ENCODE measurements around the gene KCNRG. TPM values are rescaled to one million over a fixed set of nuclear protein-coding genes. Genes with fewer than 3 reads are reported as not detected.

The KCNRG gene
- total and polyA plus RNA-seq, 9 of the 15 experiments (the other 6 are each of a cell fraction or from before 2014, with no cell fraction given), result 0.36 to 1.1 (median 0.53) TPM

- no peak for TF ChIP-seq CREB3 (tag; conservative IDR thresholded peaks at IDR 0.05; ENCODE audit: low read depth)
Measured at GRCh38 chr13:49996951-49997895, 18.0 kb upstream of the KCNRG start, which contains the start of gene TRIM13 (continued).

- no peak for ATAC-seq
- FAIRE-seq, result peak; percentile 55
- BruUV-seq (replicated peaks), result no TSS peak
- in situ Hi-C loops (cut with MboI) (loop anchor here (25.0 kb wide), 1 partner anchor 414 kb away; no protein-coding TSS in a partner anchor), intact Hi-C loops (cut with micrococcal nuclease) (loop anchor here (1.0 to 10.0 kb wide), 2 partner anchors 84 to 617 kb away; no protein-coding TSS in a partner anchor)
- WGBS (ENCODE audit: insufficient coverage, low coverage, missing lambda C conversion rate), result 4% methylated on average over 4 of the region's 4 CpGs
- H3K36me3 ChIP-seq (ENCODE audit: control insufficient read depth, insufficient read depth, low read length), result peaks cover 40% of the 10 kb centered on the region
- TF ChIP-seq FOXK2 (conservative IDR thresholded peaks at IDR 0.05 in 1 of 2, IDR thresholded peaks at IDR 0.05 in 1 of 2; ENCODE audit: low read depth in 2 of 2), result no peak
- no peak for TF ChIP-seq POLR2AphosphoS5 (IDR thresholded peaks at IDR 0.05; ENCODE audit: control insufficient read depth, insufficient read depth, low read depth, low read length)
- TF ChIP-seq HNRNPLL (IDR thresholded peaks at IDR 0.05; ENCODE audit: low read depth, low read length, poor library complexity, severe bottlenecking), result no peak
- TF ChIP-seq MLX (CRISPR knock-in tag; conservative IDR thresholded peaks at IDR 0.05), result no peak
- no peak for TF ChIP-seq KAT7 (CRISPR knock-in tag; IDR thresholded peaks at IDR 0.05; ENCODE audit: borderline replicate concordance)
- no peak for TF ChIP-seq RBM39 (optimal IDR thresholded peaks at IDR 0.05; ENCODE audit: low read depth, low read length)
- TF ChIP-seq TAF7 (tag; IDR thresholded peaks at IDR 0.05), result no peak
- H3K27ac ChIP-seq (ENCODE audit: extremely low read depth, low read depth, low read length), result peak overlapping the region; percentile 98; the same call in 2 of the 3 replicates
- peak overlapping the region; percentile 71 for H3K4me2 ChIP-seq (ENCODE audit: insufficient read depth, low read length)
- H3K4me1 ChIP-seq (replicated peaks in 1 of 2; ENCODE audit: control insufficient read depth in 2 of 2, insufficient read depth in 2 of 2, low read length in 2 of 2), result peaks cover 5 to 7% of the 10 kb centered on the region in 2 experiments; a peak in 4 of 5 replicates
- no peak overlapping the region for H2AFZ ChIP-seq (ENCODE audit: low read depth, low read length)
- no peaks in the 10 kb centered on the region for H3K9me1 ChIP-seq (ENCODE audit: control insufficient read depth, insufficient read depth, low read length)
- ChIA-PET CTCF (ENCODE audit: low intra/inter-chr PET ratio) (interaction anchor here (0.6 kb wide), 1 partner anchor 10 kb away, joined by 3 read pairs; no protein-coding TSS in a partner anchor), POLR2A (interaction anchor here (0.6 to 3.4 kb wide), 20 partner anchors 9 to 688 kb away, joined by 3 to 27 read pairs (median 3); partner anchors contain the start of genes EBPL, KCNRG and SPRYD7)
- peaks cover 45% of the 10 kb centered on the region for H3K79me2 ChIP-seq (ENCODE audit: control insufficient read depth, insufficient read depth, low read length)
- H4K20me1 ChIP-seq (replicated peaks; ENCODE audit: control insufficient read depth, insufficient read depth, low read length), result no peaks in the 10 kb centered on the region
- peak overlapping the region; percentile 87 for H3K4me3 ChIP-seq
- H3K9me3 ChIP-seq (replicated peaks; ENCODE audit: control insufficient read depth, insufficient read depth, low read depth, low read length), result no peaks in the 10 kb centered on the region
- H3K27me3 ChIP-seq (ENCODE audit: control insufficient read depth in 2 of 2, insufficient read depth in 2 of 2, low read length in 2 of 2), result no peaks in the 10 kb centered on the region
- H3K9ac ChIP-seq (ENCODE audit: insufficient read depth in 1 of 2, low read depth in 2 of 2, low read length in 2 of 2), result peak overlapping the region; percentile 14 to 95; a peak in 3 of 4 replicates
- no peak for DNase-seq (ENCODE audit: extremely low read depth in 1 of 4, low spot score in 3 of 4)
Measured at GRCh38 chr13:49997955-49998354, 17.3 kb upstream of the KCNRG start.
